HG03159 (cell line): ENCODE data around the gene MSANTD1.

Experiments used
- ATAC-seq: cut with Tn5 transposase; IDR thresholded peaks from one replicate; pipeline ENCODE4 v1.9.1; 2021; ENCODE audit warnings: mild to moderate bottlenecking, moderate library complexity; ENCODE audit not compliant: unreplicated experiment

MSANTD1 gene

GRCh38 chr4:3246458-3247398 is 2.2 kb upstream of the MSANTD1 start:
- no peak for ATAC-seq

DNA sequence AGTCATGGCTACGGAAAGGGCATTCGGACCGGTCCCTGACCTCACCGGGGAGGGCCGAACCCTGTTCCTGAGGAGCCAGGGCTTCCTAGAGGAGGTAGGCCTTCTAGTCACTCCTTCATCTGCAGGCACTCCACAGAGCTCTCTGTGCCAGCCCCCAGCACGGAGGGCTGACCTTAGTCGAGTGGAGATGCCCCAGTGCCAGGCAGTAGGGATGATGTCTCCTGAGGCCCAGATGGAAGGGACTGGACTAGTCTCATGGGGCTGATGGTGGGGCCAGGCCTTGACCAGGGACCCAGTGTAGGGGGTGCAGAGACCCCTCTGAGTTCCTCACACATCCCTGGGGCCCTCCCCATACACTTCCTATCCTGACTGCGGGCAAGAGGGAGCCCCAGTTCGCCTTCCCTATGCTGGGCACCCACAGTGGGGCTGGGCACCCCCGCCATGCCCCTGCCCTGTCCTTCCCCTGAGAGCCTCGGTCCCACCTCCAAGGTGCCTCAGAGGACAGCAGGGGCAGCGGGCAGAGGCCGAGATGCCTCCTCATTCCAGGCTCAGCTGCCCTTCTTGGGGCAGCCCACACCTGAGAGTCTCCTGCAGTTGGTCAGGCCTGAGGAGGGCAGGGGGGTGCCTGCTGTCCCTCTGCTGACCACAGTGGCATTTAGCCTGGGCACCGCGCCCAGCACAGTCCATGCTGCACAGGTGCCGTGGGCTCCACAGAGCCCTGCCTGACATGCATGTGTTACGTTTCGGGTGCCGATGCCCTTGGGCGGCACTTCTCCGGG is 1.4 kb upstream of the MSANTD1 start:
- ATAC-seq = no peak

DNA sequence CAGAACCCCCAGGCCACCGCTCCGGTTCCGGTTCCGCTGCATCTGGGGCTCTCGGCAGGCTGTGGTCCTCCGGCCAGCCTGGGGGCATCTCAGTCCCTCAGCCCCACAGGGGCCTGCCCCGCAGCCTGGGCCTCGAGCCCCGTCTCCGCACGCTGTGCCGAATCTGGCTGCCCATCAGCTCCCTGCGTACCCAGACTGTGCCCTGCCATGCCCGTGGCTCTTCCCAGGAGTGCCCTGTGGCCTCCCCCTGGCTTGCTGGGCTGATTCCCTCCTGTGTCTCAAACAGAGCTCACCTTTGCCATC is 830 bp upstream of the MSANTD1 start:
- ATAC-seq = no peak

- no peak for ATAC-seq
Observed at GRCh38 chr4:3249711-3250437, 915 bp downstream of the MSANTD1 start.

DNA sequence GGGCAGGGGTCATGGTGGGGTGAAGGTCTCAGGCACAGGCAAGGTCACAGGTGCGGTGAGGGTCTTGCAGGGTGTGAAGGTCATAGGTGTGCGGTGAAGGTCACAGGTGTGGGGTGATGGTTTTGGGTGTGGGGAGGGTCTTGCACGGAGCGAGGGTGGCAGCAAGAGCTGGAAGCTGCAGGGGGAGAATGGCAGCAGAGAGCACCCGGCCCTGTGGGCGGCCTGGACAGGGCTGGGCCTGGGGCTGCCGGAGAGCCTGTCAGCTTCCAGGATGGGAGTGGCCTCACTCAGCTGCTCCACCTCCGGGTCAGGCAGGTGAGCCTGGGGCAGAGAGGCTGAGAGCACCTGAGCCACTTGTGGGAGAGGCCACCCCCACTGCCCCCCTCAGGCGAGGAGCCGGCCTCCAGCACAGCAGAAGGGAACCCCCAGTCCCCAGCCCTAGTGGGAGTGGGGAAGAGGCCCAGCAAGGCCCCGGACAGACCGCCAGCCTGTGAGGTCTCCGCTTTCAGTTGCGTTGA is 1.5 kb downstream of the MSANTD1 start:
- no peak for ATAC-seq

GRCh38 chr4:3250956-3251690 is 2.2 kb downstream of the MSANTD1 start:
- ATAC-seq = no peak

- no peak for ATAC-seq
Observed at GRCh38 chr4:3251691-3252479, 2.9 kb downstream of the MSANTD1 start.

DNA sequence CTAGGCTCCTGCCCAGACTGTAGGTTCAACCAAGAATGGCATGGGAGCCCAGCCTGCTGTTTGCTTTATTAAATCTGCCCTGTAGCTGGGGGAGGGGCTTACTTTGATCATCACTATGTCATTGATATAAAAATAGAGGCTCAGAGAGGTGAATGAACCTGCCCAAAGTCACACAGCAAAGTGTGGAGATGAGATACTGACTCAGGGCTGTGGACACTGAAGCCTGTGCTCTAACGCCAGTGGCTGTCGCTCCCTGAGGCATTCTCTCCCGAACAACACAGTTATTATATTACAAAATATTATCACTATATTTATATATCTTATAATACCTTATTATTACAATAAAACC is 3.5 kb downstream of the MSANTD1 start:
- no peak for ATAC-seq

- no peak for ATAC-seq
Observed at GRCh38 chr4:3252831-3253641, 4.1 kb downstream of the MSANTD1 start.

- ATAC-seq = no peak
Observed at GRCh38 chr4:3253808-3254207, 4.8 kb downstream of the MSANTD1 start.

DNA sequence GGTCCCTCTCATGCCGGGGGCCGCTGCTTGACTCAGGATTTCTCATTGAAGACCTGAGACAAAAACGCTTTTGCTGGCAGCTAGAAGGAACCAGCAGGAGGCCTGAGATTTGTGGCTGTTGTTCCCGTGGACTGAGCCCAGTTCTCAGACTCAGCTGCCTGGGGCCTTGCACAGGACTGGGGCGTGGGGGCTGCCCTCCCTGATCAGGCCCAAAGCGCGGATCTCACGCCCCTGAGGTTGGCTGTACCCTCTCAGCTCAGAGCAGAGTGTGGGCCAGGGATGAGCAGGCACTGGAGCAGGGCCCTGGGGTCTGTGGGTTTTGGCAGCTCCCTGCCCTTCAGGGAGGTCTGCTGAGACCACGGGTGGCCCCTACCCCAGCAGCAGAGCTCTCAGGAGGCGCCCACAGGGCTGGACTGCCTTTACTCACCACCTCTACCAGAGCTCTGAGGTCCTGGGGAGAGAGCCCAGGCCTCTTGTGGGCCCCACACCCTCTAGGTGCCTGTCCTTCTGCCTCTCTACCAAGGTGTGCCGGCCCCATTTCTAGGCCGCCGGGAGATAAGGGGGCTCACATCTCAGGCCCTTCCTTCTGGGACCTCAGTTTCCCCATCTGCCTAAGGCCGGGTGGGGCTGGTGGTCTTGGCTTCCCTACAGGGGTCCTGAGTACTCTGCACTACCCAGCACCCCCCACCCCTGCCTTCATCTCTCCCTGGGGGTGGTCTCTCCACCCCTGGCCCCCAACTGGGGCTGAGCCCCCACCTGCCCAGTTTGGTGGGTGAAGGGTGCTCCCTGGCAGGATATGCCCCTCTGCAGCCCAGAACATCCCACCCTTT is 5.6 kb downstream of the MSANTD1 start:
- no peak for ATAC-seq

DNA sequence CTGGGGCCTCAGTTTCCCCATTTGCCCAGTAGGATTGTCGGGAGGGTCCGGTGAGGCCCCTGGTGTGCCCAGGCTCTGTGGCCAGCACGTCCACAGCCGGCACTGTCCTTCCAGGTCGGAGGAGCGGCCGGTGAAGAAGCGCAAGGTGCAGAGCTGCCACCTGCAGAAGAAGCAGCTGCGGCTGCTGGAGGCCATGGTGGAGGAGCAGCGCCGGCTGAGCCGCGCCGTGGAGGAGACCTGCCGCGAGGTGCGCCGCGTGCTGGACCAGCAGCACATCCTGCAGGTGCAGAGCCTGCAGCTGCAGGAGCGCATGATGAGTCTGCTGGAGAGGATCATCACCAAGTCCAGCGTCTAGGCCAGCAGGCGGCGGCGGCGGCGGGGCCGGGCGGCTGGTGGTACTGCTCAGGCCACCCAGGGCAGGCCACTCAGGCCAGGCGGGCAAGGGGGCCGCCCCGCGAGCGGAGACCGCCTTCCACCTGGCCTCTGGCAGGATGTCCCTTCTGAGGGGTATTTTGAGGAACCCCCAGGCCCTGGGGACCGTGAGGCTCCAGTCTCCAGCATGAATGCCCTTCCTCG is 6.7 kb downstream of the MSANTD1 start:
- no peak for ATAC-seq

DNA sequence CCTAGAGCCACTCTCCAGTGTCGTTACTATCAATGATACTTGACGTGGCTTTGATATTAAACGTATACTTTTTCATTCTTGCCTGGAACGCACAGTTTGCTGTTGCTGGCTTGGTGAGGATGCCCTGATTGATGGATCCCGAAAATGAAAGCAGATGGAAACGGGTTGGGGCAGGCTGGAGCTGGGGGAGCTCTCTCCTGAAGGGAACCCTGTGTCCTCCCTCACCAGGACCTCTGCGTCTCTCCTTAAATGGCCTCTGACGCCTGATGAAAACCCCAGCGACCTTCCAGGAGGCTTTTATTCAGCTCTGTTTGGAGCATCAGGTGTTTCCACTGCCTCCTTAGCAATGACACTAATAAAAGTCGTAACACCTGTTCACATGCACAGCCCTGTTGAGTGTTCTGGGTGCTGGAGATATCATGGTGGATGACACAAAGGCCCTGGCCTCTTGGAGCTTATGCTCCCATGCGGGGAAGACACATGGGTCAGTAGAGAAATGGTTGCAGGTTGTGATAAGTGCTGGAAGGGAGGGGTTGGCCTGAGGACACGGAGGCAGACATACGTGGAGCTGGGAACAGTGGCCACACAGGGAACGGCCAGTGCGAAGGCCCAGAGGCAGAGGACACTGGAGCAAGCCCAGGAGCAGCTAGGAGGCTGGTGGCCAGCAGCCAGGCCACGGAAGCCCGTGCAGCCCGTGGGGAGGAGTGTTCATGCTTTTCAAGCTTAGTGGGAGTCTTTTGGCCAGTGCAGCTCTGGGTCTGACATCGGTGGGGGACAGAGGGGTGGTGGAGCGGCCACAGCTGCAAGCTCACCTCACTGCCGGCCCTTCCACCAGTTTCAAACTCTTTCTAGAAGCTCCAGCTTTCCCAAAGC is 7.5 kb downstream of the MSANTD1 start:
- ATAC-seq = no peak

DNA sequence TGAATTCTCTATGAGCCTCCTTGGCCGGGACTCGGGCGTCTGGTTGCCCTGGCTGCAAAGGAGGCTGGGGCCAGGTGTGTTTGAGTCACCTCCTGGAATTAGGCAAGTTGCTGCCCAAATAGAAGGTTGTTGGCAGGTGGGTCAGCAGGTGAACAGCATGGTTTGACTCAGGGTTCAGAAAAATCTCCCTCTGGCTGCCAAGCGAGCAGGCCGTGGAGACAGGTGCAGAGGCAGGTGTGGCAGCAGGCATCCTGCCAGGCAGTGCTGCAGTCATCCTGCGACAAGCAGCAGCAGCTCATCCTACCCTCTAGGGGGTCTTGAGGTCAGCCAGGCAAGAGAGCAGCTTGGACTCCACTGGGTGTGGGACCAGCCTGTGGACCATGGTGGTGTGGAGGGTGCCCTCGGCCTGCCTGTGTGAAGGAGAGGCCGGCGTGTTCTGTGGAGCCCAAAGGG is 8.2 kb downstream of the MSANTD1 start:
- ATAC-seq = no peak

- ATAC-seq = no peak
Observed at GRCh38 chr4:3257556-3258482, 8.9 kb downstream of the MSANTD1 start.
